PC-9 (cell line): ENCODE measurements around the gene DMTF1.

ENCODE experiments used
- CTCF ChIP-seq: fragments of 200-600 bp; sonication (generic); conservative IDR thresholded peaks from 2 replicates; pipeline ENCODE4 v1.6.1; 2017; ENCODE audit warnings: mixed run types, antibody characterized with exemption, mild to moderate bottlenecking, moderate library complexity
- EZH2 ChIP-seq: fragments of 200-600 bp; sonication (generic); IDR thresholded peaks from 2 replicates; pipeline ENCODE4 v1.8.0; 2017; ENCODE audit warnings: antibody characterized with exemption, low read depth

GRCh38 chr7:87128861-87129267, 23.4 kb upstream of the DMTF1 start:
- TF ChIP-seq CTCF (no peak), EZH2 (no peak)
